K562 (cell line): ENCODE data around the gene PCBP2. TPM values are rescaled to one million over a fixed set of nuclear protein-coding genes. Genes with fewer than 3 reads are reported as not detected.
A peak's percentile ranks its signal among the peaks of the same experiment; 100 is the strongest.

Experiments used
- BCL6 ChIP-seq: fragments of 250-450 bp; sonication (Bioruptor Pico); IDR thresholded peaks from 2 replicates; pipeline ENCODE4 v1.4.0; 2020
- ETV6 ChIP-seq, 3 experiments: fragments of 150-350 bp in 1 of 3; sonication (generic) in 1 of 3; formaldehyde crosslinking in 1 of 3; IDR thresholded peaks; 2 replicates each; pipeline versions ENCODE4 v1.6.1 to v1.8.0; 2014 to 2022; ENCODE audit warnings: borderline replicate concordance in 2 of 3, low read depth in 2 of 3, antibody characterized with exemption in 1 of 3, low read length in 1 of 3, mild to moderate bottlenecking in 1 of 3, missing genetic modification reagents in 1 of 3
- GATAD2A ChIP-seq: fragments of 450-650 bp; IDR thresholded peaks from 2 replicates; pipeline ENCODE4 v1.6.1; 2017
- HDAC6 ChIP-seq: IDR thresholded peaks from 2 replicates; pipeline ENCODE4 v1.6.1; 2012; ENCODE audit warnings: low read depth, mild to moderate bottlenecking, control low read depth, inconsistent platforms, low read length, moderate library complexity
- MEIS2 ChIP-seq: fragments of 450-650 bp; IDR thresholded peaks from 2 replicates; pipeline ENCODE4 v1.6.1; 2014; ENCODE audit warnings: mild to moderate bottlenecking; ENCODE audit not compliant: partially characterized antibody
- MXI1 ChIP-seq: IDR thresholded peaks from 2 replicates; pipeline ENCODE4 v1.6.1; 2011; ENCODE audit warnings: low read depth, mild to moderate bottlenecking, improper control_type of control experiment, low read length
- PHF8 ChIP-seq: fragments of 200-600 bp; sonication (generic); IDR thresholded peaks from 2 replicates; pipeline ENCODE4 v1.6.1; 2012; ENCODE audit warnings: mixed run types, mild to moderate bottlenecking, inconsistent platforms, low read length, moderate library complexity, borderline replicate concordance
- SMARCC2 ChIP-seq: fragments of 450-650 bp; IDR thresholded peaks from 2 replicates; pipeline ENCODE4 v1.6.1; 2017; ENCODE audit warnings: antibody characterized with exemption, moderate library complexity, mild to moderate bottlenecking, low read depth
- SMC3 ChIP-seq: conservative IDR thresholded peaks from 2 replicates; pipeline ENCODE4 v1.6.1; 2011; ENCODE audit warnings: low read depth, low read length, improper control_type of control experiment; ENCODE audit not compliant: insufficient read depth
- SPI1 ChIP-seq: IDR thresholded peaks from 2 replicates; pipeline ENCODE4 v1.6.1; 2011; ENCODE audit warnings: low read depth, low read length, control low read depth, borderline replicate concordance
- STAT5B ChIP-seq: fragments of 250-450 bp; sonication (Bioruptor Pico); IDR thresholded peaks from 2 replicates; pipeline ENCODE4 v1.8.0; 2021; ENCODE audit warnings: mild to moderate bottlenecking, inconsistent platforms
- ZBED1 ChIP-seq: IDR thresholded peaks from 2 replicates; pipeline ENCODE4 v1.6.1; 2014
- ZBTB11 ChIP-seq, 3 experiments: fragments of 200-800 bp in 1 of 3; fragments of 250-450 bp in 1 of 3; fragments of 450-650 bp in 1 of 3; sonication (Bioruptor Pico) in 1 of 3; sonication (Bioruptor generic) in 1 of 3; formaldehyde crosslinking in 1 of 3; IDR thresholded peaks; 2 replicates each; pipeline versions ENCODE4 v1.6.1 to v1.8.0; 2016 to 2022; ENCODE audit warnings: mild to moderate bottlenecking in 2 of 3, missing genetic modification characterization in 2 of 3, missing compliant biosample characterization in 1 of 3, moderate library complexity in 1 of 3
- ZBTB2 ChIP-seq: fragments of 450-650 bp; IDR thresholded peaks from 2 replicates; pipeline ENCODE4 v1.6.1; 2016; ENCODE audit warnings: antibody characterized with exemption
- ZBTB7A ChIP-seq: IDR thresholded peaks from 2 replicates; pipeline ENCODE4 v1.6.1; 2011; ENCODE audit warnings: low read depth, mild to moderate bottlenecking, low read length, moderate library complexity, borderline replicate concordance; ENCODE audit not compliant: control insufficient read depth
- ZBTB8A ChIP-seq: fragments of 450-650 bp; IDR thresholded peaks from 2 replicates; pipeline ENCODE4 v1.6.1; 2018; ENCODE audit warnings: mild to moderate bottlenecking, moderate library complexity; ENCODE audit not compliant: partially characterized antibody
- ZNF41 ChIP-seq: fragments of 250-450 bp; sonication (Bioruptor Pico); conservative IDR thresholded peaks from 2 replicates; pipeline ENCODE4 v1.4.0; 2020; ENCODE audit warnings: mild to moderate bottlenecking
- polyA plus RNA-seq, 8 experiments: library from polyadenylated mRNA; depleted of rRNA in 4 of 8; stranded (reverse) in 5 of 8; unstranded in 3 of 8; fragments of >200 nt; fragmentation: Nextera tagmentation in 2 of 8; fragmentation: Illumina TruSeq in 1 of 8; extraction: Ambion mirVana in 2 of 8; extraction: Trizol in 1 of 8; gene quantifications; 2 replicates each; pipeline versions ENCODE4 v1.2.1 to v1.2.3, GENCODE V29; 2011 to 2014; ENCODE audit warnings: inconsistent platforms in 1 of 8, missing spikeins in 1 of 8
- total RNA-seq, 7 experiments: library from RNA; depleted of rRNA in 6 of 7; stranded (reverse); fragments of >200 nt in 6 of 7; fragmentation: Illumina TruSeq in 2 of 7; extraction: Trizol in 2 of 7; gene quantifications; 2 replicates each; pipeline versions ENCODE4 v1.2.1 to v1.2.3, GENCODE V29; 2011 to 2021; ENCODE audit warnings: low replicate concordance in 1 of 7
- TF ChIP-seq, protein P1 (sequence below), 2 experiments: IDR thresholded peaks; 2 replicates each; pipeline ENCODE4 v1.6.1; 2011; ENCODE audit warnings: borderline replicate concordance in 1 of 2, control low read depth in 1 of 2, low read depth in 1 of 2, low read length in 1 of 2, mild to moderate bottlenecking in 1 of 2, mixed read lengths in 1 of 2, moderate library complexity in 1 of 2; ENCODE audit not compliant: insufficient read depth in 1 of 2, insufficient read length in 1 of 2, poor library complexity in 1 of 2, severe bottlenecking in 1 of 2; ENCODE audit errors: extremely low read depth in 1 of 2

The PCBP2 gene
- total and polyA plus RNA-seq, 9 of the 15 experiments (the other 6 are each of a cell fraction or from before 2014, with no cell fraction given): 137 to 831 (median 328) TPM

GRCh38 chr12:53499266-53500141 is 47.6 kb downstream of the PCBP2 start, which contains the start of gene MAP3K12 (continued):
- TF ChIP-seq, protein P1, sequence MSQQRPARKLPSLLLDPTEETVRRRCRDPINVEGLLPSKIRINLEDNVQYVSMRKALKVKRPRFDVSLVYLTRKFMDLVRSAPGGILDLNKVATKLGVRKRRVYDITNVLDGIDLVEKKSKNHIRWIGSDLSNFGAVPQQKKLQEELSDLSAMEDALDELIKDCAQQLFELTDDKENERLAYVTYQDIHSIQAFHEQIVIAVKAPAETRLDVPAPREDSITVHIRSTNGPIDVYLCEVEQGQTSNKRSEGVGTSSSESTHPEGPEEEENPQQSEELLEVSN (IDR thresholded peaks at IDR 0.05; ENCODE audit: borderline replicate concordance in 1 of 2, extremely low read depth in 1 of 2, insufficient read depth in 1 of 2, insufficient read length in 1 of 2, low read depth in 1 of 2, low read length in 1 of 2, poor library complexity in 1 of 2, severe bottlenecking in 1 of 2): peak in 1 of 2 experiments; percentile 21
- TF ChIP-seq MXI1: no peak
- no peak for TF ChIP-seq ZBED1
- no peak for TF ChIP-seq GATAD2A
- TF ChIP-seq ZNF41 (CRISPR knock-in tag): no peak
- no peak for TF ChIP-seq SMC3
- TF ChIP-seq ZBTB11 (CRISPR knock-in tag; IDR thresholded peaks at IDR 0.05): 0 out of 6 replicates have a peak, but pooled peaks of 1 of the 3 experiments have one; percentile 27
- no peak for TF ChIP-seq STAT5B
- no peak for TF ChIP-seq BCL6 (CRISPR knock-in tag)
- no peak for TF ChIP-seq ETV6 (IDR thresholded peaks at IDR 0.05; ENCODE audit: borderline replicate concordance in 1 of 2, low read depth in 2 of 2, low read length in 1 of 2)
- TF ChIP-seq ETV6 (CRISPR knock-in tag; IDR thresholded peaks at IDR 0.05; ENCODE audit: borderline replicate concordance): no peak
- no peak for TF ChIP-seq MEIS2
- TF ChIP-seq PHF8: no peak
- TF ChIP-seq SPI1: no peak
- no peak for TF ChIP-seq ZBTB8A
- no peak for TF ChIP-seq HDAC6
- TF ChIP-seq ZBTB7A: peak; percentile 70; the same call in 1 of the 2 replicates
- no peak for TF ChIP-seq SMARCC2
- TF ChIP-seq ZBTB2: no peak
